ENCODE results near the gene NID1.
A peak's percentile ranks its signal among the peaks of the same experiment; 100 is the strongest.
"Not testable (repeated sequence)": the region's sequence is repeated elsewhere in the genome, so short reads cannot be mapped to it uniquely, and the experiment has no call there.

Gene NID1

DNA sequence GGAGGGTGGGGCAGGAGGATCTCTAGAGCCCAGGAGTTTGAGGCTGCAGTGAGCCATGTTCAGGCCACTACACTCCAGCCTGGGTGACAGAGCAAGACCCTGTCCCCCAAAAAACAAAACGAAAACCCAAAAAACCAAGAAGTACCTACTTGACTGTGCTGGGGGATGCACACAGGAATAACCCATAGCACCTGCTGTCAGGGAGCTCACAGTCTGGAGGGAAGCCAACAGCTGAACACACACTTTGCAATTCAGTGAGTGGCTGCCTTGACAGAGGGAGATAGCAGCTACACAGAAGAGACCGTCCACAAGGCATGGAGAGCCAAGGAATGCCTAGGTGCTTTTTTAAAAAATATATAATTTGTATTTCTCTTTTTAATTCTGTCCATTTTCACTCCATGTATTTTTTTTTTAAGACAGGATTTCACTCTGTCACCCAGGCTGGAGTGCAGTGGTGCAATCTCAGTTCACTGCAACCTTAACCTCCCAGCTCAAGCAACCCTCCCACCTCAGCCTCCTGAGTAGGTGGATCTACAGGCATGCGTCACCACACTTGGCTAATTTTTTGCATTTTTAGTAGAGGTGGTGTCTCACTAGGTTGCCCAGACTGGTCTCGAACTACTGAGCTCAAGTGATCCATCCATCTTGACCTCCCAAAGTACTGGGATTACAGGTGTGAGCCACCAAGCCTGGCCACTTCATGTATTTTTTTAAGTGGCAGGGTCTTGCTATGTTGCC lies 68.7 kb downstream of the NID1 start:
- no peak for DNase-seq (ENCODE audit: low spot score)

DNA sequence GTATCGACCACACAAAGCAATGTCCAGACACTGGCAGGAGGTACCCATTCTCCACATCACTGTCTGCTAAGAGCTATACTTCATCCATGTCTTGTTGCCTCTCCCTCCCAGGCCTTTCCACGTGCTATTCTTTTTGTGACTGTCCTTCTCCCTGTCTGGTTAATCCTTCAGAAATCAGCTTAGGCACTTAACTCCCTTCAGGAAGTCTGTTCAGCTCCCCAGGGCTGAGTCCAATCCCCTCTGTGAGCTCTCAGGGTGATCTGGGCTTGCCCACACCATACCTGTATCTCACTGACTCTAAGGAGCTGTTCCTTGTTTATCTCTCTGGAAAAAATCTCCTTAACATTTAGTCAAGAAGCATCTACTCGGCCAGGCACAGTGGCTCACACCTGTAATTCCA lies 69.4 kb downstream of the NID1 start:
- no peak for DNase-seq (ENCODE audit: low spot score)

DNA sequence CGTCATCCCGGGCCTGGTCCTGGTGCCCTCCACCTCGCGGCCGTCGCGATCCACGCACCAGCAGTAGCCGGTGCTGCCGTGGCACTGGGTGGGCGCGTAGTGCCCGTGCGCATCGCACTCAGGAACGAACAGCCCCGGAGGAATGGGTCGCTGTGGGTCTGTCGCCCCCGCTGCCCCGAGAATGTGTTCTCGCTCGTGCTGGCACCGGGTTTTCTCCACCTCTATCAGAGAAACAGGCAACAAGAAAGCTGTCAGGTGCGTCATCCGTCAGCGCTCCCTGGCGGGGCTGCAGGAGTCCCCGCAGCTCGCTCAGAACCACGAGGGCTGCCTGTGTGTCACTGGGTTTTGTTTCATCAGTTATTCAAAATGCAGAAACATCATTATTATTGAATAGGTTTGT lies 71.2 kb downstream of the NID1 start:
- no peak for DNase-seq (ENCODE audit: low spot score)

DNA sequence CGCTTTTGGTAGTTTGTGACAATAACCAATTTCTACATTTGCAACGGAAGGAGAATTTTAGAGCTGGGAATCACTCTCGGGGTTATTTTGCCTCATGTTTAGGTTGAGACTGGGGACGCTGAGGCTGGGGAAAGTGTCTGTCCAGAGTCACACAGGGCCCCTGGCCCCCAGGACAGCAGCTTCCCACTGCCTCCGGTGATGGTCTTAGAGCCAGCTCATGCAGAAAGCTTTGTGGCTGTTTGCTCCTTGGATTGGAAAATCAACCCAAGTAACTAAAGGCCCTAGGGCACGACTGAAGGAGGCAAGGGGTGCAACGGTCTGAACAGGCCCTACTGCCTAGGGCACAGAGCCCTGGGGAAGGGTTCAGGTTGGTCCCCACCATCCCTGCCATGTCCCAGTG lies 72.0 kb downstream of the NID1 start:
- no peak for DNase-seq (ENCODE audit: low spot score)

- no peak for DNase-seq (ENCODE audit: low spot score)
Observed at GRCh38 chr1:235992346-235992745, 72.5 kb downstream of the NID1 start.

- no peak for DNase-seq (ENCODE audit: low spot score)
Observed at GRCh38 chr1:235990330-235990795, 74.5 kb downstream of the NID1 start.

DNA sequence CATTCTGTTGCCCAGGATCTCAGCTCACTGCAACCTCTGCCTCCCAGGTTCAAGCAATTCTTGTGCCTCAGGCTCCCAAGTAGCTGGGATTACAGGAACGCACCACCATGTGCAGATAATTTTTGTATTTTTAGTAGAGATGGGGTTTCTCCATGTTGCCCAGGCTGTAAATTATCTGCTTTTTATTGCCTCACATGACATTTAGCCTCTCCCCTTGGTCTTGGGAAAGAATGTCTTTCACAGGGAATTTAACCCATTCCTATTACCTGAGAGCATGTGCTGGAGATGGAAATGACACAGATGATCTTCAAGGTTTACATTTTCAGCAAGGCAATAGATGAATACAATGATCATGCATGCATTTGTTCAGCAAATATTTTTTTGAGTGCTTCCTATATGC lies 75.8 kb downstream of the NID1 start:
- DNase-seq (ENCODE audit: low spot score), result no peak

DNA sequence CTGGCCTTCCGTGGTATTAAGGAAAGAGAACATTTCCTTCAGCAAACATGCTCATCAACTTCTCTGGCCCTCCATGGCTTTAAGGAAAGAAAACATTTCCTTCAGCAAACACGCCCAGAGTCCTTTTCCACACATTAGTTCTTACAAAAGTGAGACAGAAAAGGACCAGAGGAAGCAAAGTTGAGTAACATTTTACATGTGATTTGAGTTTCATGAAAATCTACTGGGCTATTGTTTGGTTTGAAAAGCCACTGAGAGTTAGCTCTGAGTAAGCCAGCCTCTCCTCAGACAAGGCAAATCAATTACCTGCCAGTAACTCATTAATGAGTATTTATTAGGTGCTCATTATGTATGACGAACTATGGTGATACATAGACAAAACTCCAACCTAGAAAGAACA lies 78.0 kb downstream of the NID1 start:
- no peak for DNase-seq (ENCODE audit: low spot score)

- no peak for DNase-seq (ENCODE audit: low spot score)
Observed at GRCh38 chr1:235984041-235984825, 80.7 kb downstream of the NID1 start.

- DNase-seq (ENCODE audit: low spot score), result no peak
Observed at GRCh38 chr1:235980976-235981375, 83.9 kb downstream of the NID1 start.

DNA sequence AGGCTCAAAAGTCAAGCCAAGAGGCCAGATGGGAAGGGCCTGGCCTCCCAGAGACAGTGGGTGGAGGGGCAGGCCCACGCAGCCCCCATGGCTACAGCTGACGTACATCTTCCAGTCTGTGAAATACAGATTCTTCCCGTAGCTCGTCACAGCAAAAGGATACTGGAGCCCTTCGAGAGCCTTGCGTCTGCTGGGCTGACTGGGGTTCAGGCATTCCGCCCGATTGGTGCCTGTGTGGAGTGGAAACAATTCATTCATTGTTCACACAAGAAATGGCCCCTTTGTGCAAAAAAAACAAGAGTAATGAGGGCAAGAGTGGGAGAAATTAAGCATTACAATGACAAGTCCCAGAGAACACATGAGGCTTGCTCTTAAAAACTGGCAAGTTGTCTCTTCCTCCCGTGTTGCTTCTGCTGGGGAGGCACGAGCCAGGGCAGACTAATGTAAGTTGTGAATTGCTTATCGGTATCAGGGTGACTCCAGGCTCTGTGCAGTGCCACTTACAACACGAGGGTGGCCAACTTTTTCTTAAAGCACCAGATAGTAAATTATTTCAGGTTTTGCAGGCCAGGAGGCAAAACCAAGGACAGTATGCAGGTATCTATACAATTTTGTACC lies 85.1 kb downstream of the NID1 start:
- DNase-seq (ENCODE audit: low spot score), result no peak

GRCh38 chr1:235979176-235979575 lies 85.7 kb downstream of the NID1 start:
- no peak for DNase-seq (ENCODE audit: low spot score)

- no peak for DNase-seq (ENCODE audit: low spot score)
Observed at GRCh38 chr1:235976490-235976889, 88.4 kb downstream of the NID1 start.

- DNase-seq (ENCODE audit: low spot score), result no peak
Observed at GRCh38 chr1:235974616-235975015, 90.3 kb downstream of the NID1 start.

DNA sequence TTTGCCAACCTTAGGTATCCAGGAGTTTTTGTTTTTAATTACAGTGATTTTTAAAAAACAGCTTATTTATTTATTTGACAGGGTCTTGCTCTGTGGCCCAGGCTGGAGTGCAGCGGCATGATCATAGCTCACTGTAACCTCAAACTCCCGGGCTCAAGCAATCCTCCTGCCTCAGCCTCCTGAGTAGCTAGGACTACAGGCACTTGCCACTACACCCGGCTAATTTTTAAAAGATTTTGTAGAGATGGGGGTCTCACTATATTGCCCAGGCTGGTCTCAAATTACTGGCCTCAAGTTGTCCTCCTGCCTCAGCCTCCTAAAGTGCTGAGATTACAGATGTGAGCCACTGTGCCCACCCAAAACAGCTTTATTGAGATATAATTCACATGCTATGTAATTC lies 92.2 kb downstream of the NID1 start:
- not testable (repeated sequence) for DNase-seq (ENCODE audit: low spot score)

DNA sequence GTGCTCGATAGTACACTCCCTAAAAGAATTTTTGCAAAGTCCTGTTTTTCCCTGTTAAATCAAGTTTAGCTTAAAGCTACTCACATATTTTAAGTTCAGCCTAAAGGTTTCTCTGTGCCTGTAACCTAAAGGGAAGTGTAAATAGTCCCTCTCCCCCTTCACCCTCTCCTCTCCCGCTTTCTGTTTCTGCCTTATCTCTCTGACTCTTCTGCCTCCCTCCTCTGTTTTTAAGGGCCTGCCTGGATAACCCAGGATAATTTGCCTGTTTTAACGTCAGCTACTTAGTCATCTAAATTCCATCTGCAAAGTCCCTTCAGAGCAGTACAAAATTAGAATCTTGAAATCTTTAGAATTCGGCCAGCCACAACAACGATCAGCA lies 92.6 kb downstream of the NID1 start:
- DNase-seq (ENCODE audit: low spot score), result no peak

- peak; percentile 97 for DNase-seq (ENCODE audit: low spot score)
Observed at GRCh38 chr1:235971571-235972310, 93.1 kb downstream of the NID1 start.

DNA sequence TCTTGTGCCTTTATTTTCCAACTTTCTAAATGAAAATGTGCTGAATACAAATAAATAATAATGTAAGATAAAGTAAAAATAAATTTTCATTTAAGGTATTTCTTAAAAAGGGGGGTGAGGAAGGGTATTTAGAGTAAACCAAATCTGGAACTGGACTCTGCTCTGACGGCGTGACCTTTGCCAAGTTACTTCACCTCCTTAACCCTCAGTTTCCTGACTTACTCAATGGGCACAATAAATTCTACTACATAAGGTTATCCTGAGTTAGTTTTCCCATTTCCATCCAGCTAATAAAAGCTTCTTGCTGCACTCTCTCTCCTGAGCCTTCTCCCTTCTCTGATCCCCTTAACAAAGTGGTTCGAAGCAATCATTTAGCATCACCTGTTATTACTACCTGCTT lies 93.9 kb downstream of the NID1 start:
- no peak for DNase-seq (ENCODE audit: low spot score)

DNA sequence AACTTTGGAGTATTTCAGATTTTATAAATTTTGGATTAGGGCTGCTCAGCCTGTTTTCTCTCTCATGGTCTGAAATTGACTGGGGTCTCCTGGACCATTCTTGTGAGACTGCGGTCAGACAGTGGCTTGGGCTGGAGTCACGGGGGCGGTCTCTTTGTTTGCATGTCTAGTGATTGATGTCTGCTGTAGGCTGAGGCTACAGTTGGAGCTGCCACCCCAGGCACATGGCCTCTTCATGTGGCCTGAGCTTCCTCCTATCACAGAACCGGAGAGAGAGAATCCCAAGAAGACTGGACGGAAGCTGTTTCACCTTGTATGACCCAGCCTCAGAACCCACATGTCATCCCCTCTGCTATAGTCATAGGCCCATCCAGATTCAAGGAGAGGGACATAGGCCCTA lies 96.1 kb downstream of the NID1 start:
- DNase-seq (ENCODE audit: low spot score), result no peak

DNA sequence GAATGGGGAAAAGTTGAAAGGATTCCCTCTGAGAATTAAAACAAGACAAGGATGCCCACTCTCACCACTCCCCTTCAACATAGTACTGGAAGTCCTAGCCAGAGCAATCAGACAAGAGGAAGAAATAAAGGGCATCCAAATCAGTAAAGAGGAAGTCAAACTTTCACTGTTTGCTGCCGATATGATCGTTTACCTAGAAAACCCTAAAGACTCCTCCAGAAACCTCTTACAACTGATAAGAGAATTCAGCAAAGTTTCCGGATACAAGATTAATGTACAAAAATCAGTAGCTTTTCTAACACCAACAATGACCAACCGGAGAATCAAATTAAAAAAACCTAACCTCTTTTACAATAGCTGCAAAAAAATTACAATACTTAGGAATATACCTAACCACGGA lies 98.8 kb downstream of the NID1 start:
- not testable (repeated sequence) for DNase-seq (ENCODE audit: low spot score)

DNA sequence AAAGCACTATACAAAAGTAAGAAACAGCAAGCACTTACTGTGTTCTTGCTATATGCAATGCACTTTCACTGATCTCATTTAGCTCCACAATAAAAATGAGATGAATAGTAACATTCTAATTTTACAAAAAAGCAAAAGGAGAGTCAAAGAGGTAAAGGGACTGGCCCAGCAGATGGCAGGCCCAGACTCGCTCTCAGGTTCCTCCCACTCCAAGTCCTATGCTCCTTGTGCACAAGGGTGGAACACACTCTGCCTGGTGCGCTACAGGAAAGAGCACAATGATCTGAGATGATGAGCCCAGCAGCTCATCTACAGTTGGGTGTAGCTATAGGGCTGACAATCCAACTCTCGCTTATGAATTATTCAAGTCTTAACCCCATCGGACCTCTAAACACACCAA lies 104.1 kb downstream of the NID1 start:
- no peak for DNase-seq (ENCODE audit: low spot score)

DNA sequence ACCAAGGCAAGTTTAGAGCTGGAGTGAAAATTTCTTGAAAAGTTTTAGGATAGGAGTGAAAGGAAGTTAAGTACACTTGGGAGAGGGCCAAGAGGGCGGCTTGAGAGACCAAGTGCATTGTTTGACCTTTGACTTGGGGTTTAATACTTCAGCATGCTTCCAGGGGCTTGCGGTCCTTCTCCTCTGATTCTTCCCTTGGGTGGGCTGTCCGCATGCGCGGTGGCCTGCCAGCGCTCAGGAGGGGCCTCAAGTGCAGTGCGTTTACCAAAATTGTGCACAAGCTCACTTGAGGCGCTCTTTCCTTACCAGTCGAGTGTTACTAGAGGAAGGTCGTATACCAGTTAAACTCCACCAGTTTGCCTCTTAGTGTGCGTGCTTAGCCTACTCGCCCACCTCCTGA lies 106.9 kb downstream of the NID1 start:
- DNase-seq (ENCODE audit: low spot score), result no peak

All from NAMALWA (cell line).